CD4-positive, alpha-beta T cell (primary cell): ENCODE results near the gene FASN. TPM values are rescaled to one million over a fixed set of nuclear protein-coding genes. Genes with fewer than 3 reads are reported as not detected.

Source experiments
- ATAC-seq: fragments of 200-7000 bp; cut with Tn5 transposase; one replicate; pipeline ENCODE4 v1.10.0; 2022; ENCODE audit warnings: mild to moderate bottlenecking; ENCODE audit not compliant: poor library complexity
- CTCF ChIA-PET: fragments of 350-600 bp; sonication (Branson Sonifier 250); formaldehyde crosslinking; loops from one replicate; lab custom pipeline; 2021; ENCODE audit warnings: antibody characterized with exemption, inconsistent platforms; lab: Charles Lee
- POLR2A ChIA-PET: fragments of 350-600 bp; sonication (Branson Sonifier 250); formaldehyde crosslinking; loops from one replicate; lab custom pipeline; 2021; ENCODE audit warnings: antibody characterized with exemption, inconsistent platforms; lab: Charles Lee
- DNase-seq, 14 experiments: peaks; one replicate each; pipeline ENCODE4 v3.0.0-alpha.2; 2013 to 2020; ENCODE audit warnings: mixed read lengths in 2 of 14
- H3K27ac ChIP-seq, 2 donors: one replicate each; pipeline versions ENCODE4 v1.5.1 to v1.7.0; 2013; ENCODE audit warnings: low read length in 2 of 2, low read depth in 1 of 2, mild to moderate bottlenecking in 1 of 2
- H3K27me3 ChIP-seq, 2 experiments: 1 replicate in 1 of 2; 2 replicates in 1 of 2; pipeline versions ENCODE4 v1.6.1 to v1.7.0; 2013; ENCODE audit warnings: low read length in 2 of 2, control low read depth in 1 of 2, mild to moderate bottlenecking in 1 of 2, moderate library complexity in 1 of 2; ENCODE audit not compliant: insufficient read depth in 2 of 2, control insufficient read depth in 1 of 2
- H3K36me3 ChIP-seq: one replicate; pipeline ENCODE4 v1.6.1; 2013; ENCODE audit warnings: low read length, control low read depth; ENCODE audit not compliant: insufficient read depth
- H3K4me1 ChIP-seq: one replicate; pipeline ENCODE4 v1.6.1; 2013; ENCODE audit warnings: low read length, control low read depth; ENCODE audit not compliant: insufficient read depth
- H3K4me3 ChIP-seq: one replicate; pipeline ENCODE4 v1.5.1; 2013; ENCODE audit warnings: mild to moderate bottlenecking, low read length, moderate library complexity
- H3K9me3 ChIP-seq, 2 experiments: 1 replicate in 1 of 2; 2 replicates in 1 of 2; pipeline versions ENCODE4 v1.6.1 to v1.7.0; 2013; ENCODE audit warnings: low read length in 2 of 2, mild to moderate bottlenecking in 2 of 2, control low read depth in 1 of 2, moderate library complexity in 1 of 2; ENCODE audit not compliant: control insufficient read depth in 1 of 2, insufficient read depth in 1 of 2
- H3K27ac Mint-ChIP-seq: one replicate; pipeline ENCODE4 v1.8.0; 2020; ENCODE audit warnings: mixed read lengths
- H3K27me3 Mint-ChIP-seq: one replicate; pipeline ENCODE4 v1.8.0; 2021; ENCODE audit warnings: mixed read lengths
- H3K36me3 Mint-ChIP-seq: one replicate; pipeline ENCODE4 v1.8.0; 2021; ENCODE audit warnings: low read depth, mixed read lengths
- H3K4me1 Mint-ChIP-seq: one replicate; pipeline ENCODE4 v1.8.0; 2021; ENCODE audit warnings: low read depth, mixed read lengths
- H3K4me3 Mint-ChIP-seq: one replicate; pipeline ENCODE4 v1.8.0; 2020; ENCODE audit warnings: mild to moderate bottlenecking, mixed read lengths
- H3K9me3 Mint-ChIP-seq: one replicate; pipeline ENCODE4 v1.8.0; 2020; ENCODE audit warnings: mixed read lengths
- CTCF ChIP-seq: fragments of 200-600 bp; IDR thresholded peaks from one replicate; pipeline ENCODE4 v1.8.0; 2022; ENCODE audit warnings: antibody characterized with exemption, mild to moderate bottlenecking
- intact Hi-C, 2 experiments: fragments of 100-400 bp; cut with DNase I in 1 of 2; cut with micrococcal nuclease in 1 of 2; formaldehyde crosslinking; loops; one replicate each; pipeline versions ENCODE4 v1.15.1 to v1.9.0; 2023 to 2025; cut with DNase I, micrococcal nuclease
- total RNA-seq, 174 experiments: library from RNA in 2 of 174; stranded (reverse) in 2 of 174; gene quantifications; one replicate each; pipeline ENCODE4 v1.2.3 and lab custom pipeline; 2021 to 2026

The FASN gene
- total RNA-seq, 2 experiments from 2014 or later, result 168 to 174 TPM

GRCh38 chr17:82053130-82053529 is 44.9 kb downstream of the FASN start:
- Mint-ChIP-seq H3K27ac (peak overlapping the region; percentile 39), H3K36me3 (peaks cover 15% of the 10 kb centered on the region), H3K27me3 (no peaks in the 10 kb centered on the region), H3K4me3 (peak overlapping the region; percentile 80), H3K9me3 (no peaks in the 10 kb centered on the region), H3K4me1 (peaks cover 8% of the 10 kb centered on the region)
- no peak for ATAC-seq
- peaks cover 43% of the 10 kb centered on the region for H3K36me3 ChIP-seq
- DNase-seq, result no peak
- ChIA-PET CTCF (no interaction called here), POLR2A (interaction anchor here (1.0 to 4.1 kb wide), 2 partner anchors 11 to 68 kb away, joined by 3 to 16 read pairs; partner anchors contain the start of gene DUS1L)
- no peak for TF ChIP-seq CTCF
- H3K27me3 ChIP-seq, result no peaks in the 10 kb centered on the region
- peaks cover 41% of the 10 kb centered on the region for H3K4me1 ChIP-seq
- intact Hi-C loops, result loop anchor here in 1 of 2 experiments (5.0 kb wide), 1 partner anchor 44 kb away; the partner anchor contains the start of gene FASN
- H3K4me3 ChIP-seq, result no peak overlapping the region
- H3K27ac ChIP-seq, result no peak overlapping the region
- no peaks in the 10 kb centered on the region for H3K9me3 ChIP-seq

GRCh38 chr17:82052638-82053059 is 45.4 kb downstream of the FASN start:
- Mint-ChIP-seq H3K9me3 (no peaks in the 10 kb centered on the region), H3K27me3 (no peaks in the 10 kb centered on the region), H3K27ac (peak overlapping the region; percentile 39), H3K36me3 (peaks cover 13% of the 10 kb centered on the region), H3K4me3 (peak overlapping the region; percentile 80), H3K4me1 (peaks cover 10% of the 10 kb centered on the region)
- H3K9me3 ChIP-seq, result no peaks in the 10 kb centered on the region
- peak overlapping the region; percentile 75 for H3K4me3 ChIP-seq
- peaks cover 38% of the 10 kb centered on the region for H3K36me3 ChIP-seq
- no peak overlapping the region for H3K27ac ChIP-seq
- no peak for TF ChIP-seq CTCF
- no peaks in the 10 kb centered on the region for H3K27me3 ChIP-seq
- ChIA-PET CTCF (interaction anchor here (1.0 to 1.1 kb wide), 2 partner anchors 15 to 22 kb away, joined by 3 to 5 read pairs; partner anchors contain the start of gene DCXR), POLR2A (interaction anchor here (1.0 to 4.1 kb wide), 4 partner anchors 12 to 74 kb away, joined by 3 to 16 read pairs (median 6); partner anchors contain the start of genes DCXR and DUS1L)
- peaks cover 41% of the 10 kb centered on the region for H3K4me1 ChIP-seq
- DNase-seq (no peak), ATAC-seq (no peak)
- intact Hi-C loops, result loop anchor here in 1 of 2 experiments (5.0 kb wide), 1 partner anchor 45 kb away; the partner anchor contains the start of gene FASN

- peaks cover 18% of the 10 kb centered on the region for H3K36me3 Mint-ChIP-seq
- DNase-seq (peak; percentile 68 to 90 (median 80)), ATAC-seq (peak; percentile 92)
- peak within 1 kb of the TSS; percentile 71 for H3K27ac Mint-ChIP-seq
- H3K4me3 Mint-ChIP-seq, result peak within 1 kb of the TSS; percentile 86
- Histone ChIP-seq H3K9me3 (no peaks in the 10 kb centered on the region), H3K4me3 (peak within 1 kb of the TSS; percentile 75), H3K4me1 (peaks cover 41% of the 10 kb centered on the region), H3K27me3 (no peaks in the 10 kb centered on the region), H3K36me3 (peaks cover 37% of the 10 kb centered on the region), H3K27ac (no peak within 1 kb of the TSS)
- CTCF ChIA-PET, result interaction anchor here (1.0 to 1.1 kb wide), 2 partner anchors 14 to 22 kb away, joined by 3 to 5 read pairs; partner anchors contain the start of gene DCXR
- no peaks in the 10 kb centered on the region for H3K27me3 Mint-ChIP-seq
- intact Hi-C loops, result loop anchor here (1.0 to 5.0 kb wide), 4 partner anchors 13 to 161 kb away; partner anchors contain the start of genes DUS1L (in 2 of the 2), ALYREF (in 1 of the 2), ANAPC11 (in 1 of the 2) and FASN (in 1 of the 2)
- POLR2A ChIA-PET, result interaction anchor here (1.0 to 4.1 kb wide), 4 partner anchors 12 to 75 kb away, joined by 3 to 16 read pairs (median 6); partner anchors contain the start of genes DCXR and DUS1L
- no peaks in the 10 kb centered on the region for H3K9me3 Mint-ChIP-seq
- peaks cover 14% of the 10 kb centered on the region for H3K4me1 Mint-ChIP-seq
- TF ChIP-seq CTCF, result no peak
Observed at GRCh38 chr17:82051776-82052637, 46.0 kb downstream of the FASN start, which contains the start of the genes GPS1 and RFNG. TSS of gene GPS1 (plus strand) at chr17:82051898. CDS start at chr17:82051932, 34 bp downstream. TSS of gene RFNG (minus strand) at chr17:82051811. CDS start at chr17:82051766, 45 bp downstream.
